ENCODE results near the gene BACE1-AS.

The BACE1-AS gene

GRCh38 chr11:117327567-117328374 is 36.6 kb downstream of the BACE1-AS start, which contains the start of gene CEP164:
CEP164 (plus strand) TSS chr11:117327854; CDS start chr11:117338587, 10,733 bp downstream.
- peak; percentile 97 for DNase-seq

GRCh38 chr11:117328375-117329010 is 37.3 kb downstream of the BACE1-AS start:
- peak; percentile 28 for DNase-seq

DNA sequence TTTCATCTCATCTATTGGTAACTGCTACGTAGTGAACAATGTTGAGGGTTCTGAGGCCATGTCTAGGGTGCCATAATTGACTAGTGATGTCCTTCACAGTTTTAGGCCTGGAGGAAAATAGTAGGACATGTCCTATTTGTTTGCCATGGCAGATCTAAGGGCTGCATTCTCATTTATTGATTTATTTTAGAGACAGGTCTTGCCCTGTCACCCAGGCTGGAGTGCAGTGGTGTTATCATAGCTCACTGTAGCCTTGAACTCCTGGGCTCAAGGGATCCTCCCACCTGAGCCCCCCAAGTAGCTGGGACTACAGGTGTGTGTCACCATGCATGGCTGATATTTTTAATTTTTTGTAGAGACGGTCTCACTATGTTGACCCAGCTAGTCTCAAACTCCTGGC is 41.7 kb downstream of the BACE1-AS start:
- no peak for DNase-seq

GRCh38 chr11:117333917-117334316 is 42.8 kb downstream of the BACE1-AS start:
- DNase-seq, result no peak

GRCh38 chr11:117334896-117335295 is 43.8 kb downstream of the BACE1-AS start:
- DNase-seq, result no peak

DNA sequence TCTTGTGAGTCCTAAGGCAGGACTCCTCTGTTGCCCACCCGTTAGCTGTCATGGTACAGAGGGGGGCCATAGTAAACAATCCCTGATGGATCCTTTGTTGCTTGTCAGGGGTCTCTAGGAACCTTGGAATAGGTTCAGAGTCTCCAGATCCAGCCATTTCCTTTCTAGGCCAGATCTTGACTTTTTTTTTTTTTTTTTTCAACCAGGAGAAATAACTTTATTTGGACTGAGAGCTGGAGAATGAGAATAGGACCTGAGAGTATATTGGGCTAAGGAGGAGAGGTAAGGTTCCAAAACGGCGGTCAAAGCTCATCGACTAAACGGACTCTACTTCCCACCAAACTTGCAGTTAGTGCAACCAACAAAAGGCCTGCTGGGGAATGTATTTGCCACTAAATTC is 44.3 kb downstream of the BACE1-AS start:
- no peak for DNase-seq

- DNase-seq, result no peak
Measured at GRCh38 chr11:117337076-117337475, 45.9 kb downstream of the BACE1-AS start.
